ENCODE results near the gene SARS1. TPM values are rescaled to one million over a fixed set of nuclear protein-coding genes. Genes with fewer than 3 reads are reported as not detected.
"Not testable (repeated sequence)": the region's sequence is repeated elsewhere in the genome, so short reads cannot be mapped to it uniquely, and the experiment has no call there.

Gene SARS1
- total and polyA plus RNA-seq, 2 experiments from 2014 or later: 353 to 365 TPM

- H3K27me3 ChIP-seq (replicated peaks; ENCODE audit: insufficient read depth): no peaks in the 10 kb centered on the region
- WGBS, 2 experiments (ENCODE audit: low coverage in 1 of 2, low lambda C conversion rate in 2 of 2, missing lambda C conversion rate in 2 of 2): 6 to 10% methylated on average over 13 of the region's 13 CpGs
- peaks cover 61% of the 10 kb centered on the region for H3K79me2 ChIP-seq (ENCODE audit: insufficient read depth)
- peaks cover 4% of the 10 kb centered on the region for H4K20me1 ChIP-seq (ENCODE audit: insufficient read depth)
- peak overlapping the region; percentile 93 for H3K9ac ChIP-seq
- peak overlapping the region; percentile 95 for H3K4me2 ChIP-seq (ENCODE audit: unreplicated experiment)
- H3K9me2 ChIP-seq (ENCODE audit: insufficient read depth): no peaks in the 10 kb centered on the region
- H2AFZ ChIP-seq: peak overlapping the region; percentile 76
- in situ Hi-C loops (cut with MboI): no loop called here
- peaks cover 13% of the 10 kb centered on the region for H3K36me3 ChIP-seq (ENCODE audit: low read depth)
- peak overlapping the region; percentile 94 for H3K27ac ChIP-seq
- peak; percentile 89 for DNase-seq
- no peaks in the 10 kb centered on the region for H3K9me3 ChIP-seq (ENCODE audit: low read depth)
- peaks cover 9% of the 10 kb centered on the region; the same call in 1 of the 2 replicates for H3K4me1 ChIP-seq (ENCODE audit: insufficient read depth)
- H3K4me3 ChIP-seq: peak overlapping the region; percentile 93
- TF ChIP-seq EZH2 (IDR thresholded peaks at IDR 0.05; ENCODE audit: insufficient read depth, poor library complexity, severe bottlenecking) (no peak), EZH2phosphoT487 (IDR thresholded peaks at IDR 0.05; ENCODE audit: insufficient read depth, low read depth) (no peak)
- H3F3A ChIP-seq (ENCODE audit: insufficient read depth): peaks cover 30% of the 10 kb centered on the region
Measured at GRCh38 chr1:109214695-109215623, 1.2 kb downstream of the SARS1 start.

- Histone ChIP-seq H3K9ac (0 out of 2 replicates have a peak overlapping the region, but pooled peaks have one; percentile 93), H3K27me3 (replicated peaks; ENCODE audit: insufficient read depth) (no peaks in the 10 kb centered on the region), H3K36me3 (ENCODE audit: low read depth) (peaks cover 25% of the 10 kb centered on the region), H3K4me3 (peak overlapping the region; percentile 93), H3K4me2 (ENCODE audit: unreplicated experiment) (peak overlapping the region; percentile 95), H3K4me1 (ENCODE audit: insufficient read depth) (peaks cover 9% of the 10 kb centered on the region; the same call in 1 of the 2 replicates), H3K27ac (peak overlapping the region; percentile 94), H3K79me2 (ENCODE audit: insufficient read depth) (peaks cover 78% of the 10 kb centered on the region), H3F3A (ENCODE audit: insufficient read depth) (peaks cover 36% of the 10 kb centered on the region), H2AFZ (no peak overlapping the region), H3K9me2 (ENCODE audit: insufficient read depth) (no peaks in the 10 kb centered on the region), H4K20me1 (ENCODE audit: insufficient read depth) (peaks cover 11% of the 10 kb centered on the region), H3K9me3 (ENCODE audit: low read depth) (no peaks in the 10 kb centered on the region)
- no peak for TF ChIP-seq EZH2phosphoT487 (IDR thresholded peaks at IDR 0.05; ENCODE audit: insufficient read depth, low read depth)
- TF ChIP-seq EZH2 (IDR thresholded peaks at IDR 0.05; ENCODE audit: insufficient read depth, poor library complexity, severe bottlenecking): no peak
- 87 to 92% methylated on average over 4 of the region's 4 CpGs for WGBS, 2 experiments (ENCODE audit: low coverage in 1 of 2, low lambda C conversion rate in 2 of 2, missing lambda C conversion rate in 2 of 2)
- DNase-seq: no peak
- in situ Hi-C loops (cut with MboI): no loop called here
Measured at GRCh38 chr1:109216662-109217061, 2.9 kb downstream of the SARS1 start.

GRCh38 chr1:109218516-109218915 lies 4.8 kb downstream of the SARS1 start:
- no peak for TF ChIP-seq EZH2 (IDR thresholded peaks at IDR 0.05; ENCODE audit: insufficient read depth, poor library complexity, severe bottlenecking)
- TF ChIP-seq EZH2phosphoT487 (IDR thresholded peaks at IDR 0.05; ENCODE audit: insufficient read depth, low read depth): no peak

GRCh38 chr1:109221201-109221600 lies 7.5 kb downstream of the SARS1 start:
- WGBS, 2 experiments (ENCODE audit: low coverage in 1 of 2, low lambda C conversion rate in 2 of 2, missing lambda C conversion rate in 2 of 2): 96 to 98% methylated on average over 9 of the region's 9 CpGs
- H3F3A ChIP-seq (ENCODE audit: insufficient read depth): peaks cover 32% of the 10 kb centered on the region
- H2AFZ ChIP-seq; H3K4me3 ChIP-seq; H3K4me2 ChIP-seq (ENCODE audit: unreplicated experiment); H3K27me3 ChIP-seq (replicated peaks; ENCODE audit: insufficient read depth); H3K9me3 ChIP-seq (ENCODE audit: low read depth); DNase-seq; H3K27ac ChIP-seq; H3K9me2 ChIP-seq (ENCODE audit: insufficient read depth); H3K4me1 ChIP-seq (ENCODE audit: insufficient read depth); in situ Hi-C loops (cut with MboI); H3K9ac ChIP-seq: not testable (repeated sequence)
- H4K20me1 ChIP-seq (ENCODE audit: insufficient read depth): peaks cover 37% of the 10 kb centered on the region
- peaks cover 51% of the 10 kb centered on the region for H3K36me3 ChIP-seq (ENCODE audit: low read depth)
- H3K79me2 ChIP-seq (ENCODE audit: insufficient read depth): peaks cover 98% of the 10 kb centered on the region

More at GRCh38 chr1:109218516-109218915, 4.8 kb downstream of the SARS1 start:
- H3K4me2 ChIP-seq (ENCODE audit: unreplicated experiment): peak overlapping the region; percentile 4
- no peaks in the 10 kb centered on the region for H3K9me3 ChIP-seq (ENCODE audit: low read depth)
- no peak overlapping the region for H2AFZ ChIP-seq
- in situ Hi-C loops (cut with MboI): no loop called here
- peaks cover 96% of the 10 kb centered on the region for H3K79me2 ChIP-seq (ENCODE audit: insufficient read depth)
- H3K4me3 ChIP-seq: no peak overlapping the region
- H3K36me3 ChIP-seq (ENCODE audit: low read depth): peaks cover 37% of the 10 kb centered on the region
- H4K20me1 ChIP-seq (ENCODE audit: insufficient read depth): peaks cover 25% of the 10 kb centered on the region
- H3K9me2 ChIP-seq (ENCODE audit: insufficient read depth): no peaks in the 10 kb centered on the region
- 92 to 98% methylated on average over 3 of the region's 3 CpGs for WGBS, 2 experiments (ENCODE audit: low coverage in 1 of 2, low lambda C conversion rate in 2 of 2, missing lambda C conversion rate in 2 of 2)
- H3K27me3 ChIP-seq (replicated peaks; ENCODE audit: insufficient read depth): no peaks in the 10 kb centered on the region
- H3K27ac ChIP-seq: no peak overlapping the region
- H3F3A ChIP-seq (ENCODE audit: insufficient read depth): peaks cover 39% of the 10 kb centered on the region
- DNase-seq: no peak
- H3K9ac ChIP-seq: no peak overlapping the region
- peaks cover 9% of the 10 kb centered on the region; the same call in 1 of the 2 replicates for H3K4me1 ChIP-seq (ENCODE audit: insufficient read depth)
